Measurements from ENCODE around the gene TAOK3. TPM values are rescaled to one million over a fixed set of nuclear protein-coding genes. Genes with fewer than 3 reads are reported as not detected.

TAOK3 gene
- total RNA-seq, 1 donor from 2014 or later, result 14.7 TPM

DNA sequence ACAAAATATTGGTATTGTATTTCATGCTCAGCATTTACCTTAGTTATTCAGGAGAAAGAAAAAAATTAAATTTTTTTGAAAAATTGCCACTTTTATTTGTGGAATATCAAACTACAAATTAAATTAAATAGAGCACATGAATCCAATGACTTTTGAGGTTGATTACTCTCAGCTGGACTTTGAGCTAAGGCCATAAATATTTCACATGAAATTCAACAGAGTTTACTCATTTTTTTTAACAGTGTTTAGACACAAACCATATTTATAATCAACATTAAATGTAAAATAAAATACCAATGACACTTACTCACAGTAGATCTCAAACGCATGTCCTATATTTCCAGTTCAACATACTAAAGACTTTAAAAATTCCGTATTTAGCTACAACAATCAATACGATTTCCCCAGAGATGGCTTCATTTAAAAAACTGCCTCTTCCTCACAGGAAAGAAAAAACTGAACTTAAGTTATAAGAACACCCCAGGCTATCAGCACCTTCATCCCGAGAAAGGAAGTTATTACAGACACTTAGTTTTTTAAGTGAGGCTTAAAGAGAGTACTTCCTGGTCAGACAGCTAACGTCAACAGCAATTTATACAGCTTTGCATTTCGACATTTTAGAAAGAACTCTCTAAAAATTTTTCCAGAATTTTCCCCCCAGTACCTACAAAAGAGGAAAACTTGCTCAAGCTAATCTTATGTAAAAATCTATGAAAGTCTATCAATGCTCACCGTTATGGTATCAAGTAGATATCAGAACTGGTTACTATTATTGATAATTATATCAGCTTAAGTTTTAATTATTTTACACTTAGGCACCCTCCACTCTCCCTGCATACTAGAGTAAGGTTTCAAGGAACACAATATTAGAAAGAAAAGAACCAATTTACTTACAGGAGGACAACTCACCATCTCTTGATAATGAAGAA, 13.8 kb downstream of the TAOK3 start:
- no peak overlapping the region for H3K27ac Mint-ChIP-seq
- no peak for DNase-seq (ENCODE audit: low spot score, unreplicated experiment)
- no peaks in the 10 kb centered on the region for H3K27me3 Mint-ChIP-seq
- TF ChIP-seq CTCF (IDR thresholded peaks at IDR 0.05; ENCODE audit: unreplicated experiment), result no peak
- H3K9me3 Mint-ChIP-seq (ENCODE audit: low read depth), result peaks cover 4% of the 10 kb centered on the region
- no peak overlapping the region for H3K4me3 Mint-ChIP-seq (ENCODE audit: low read depth)
- H3K4me1 Mint-ChIP-seq (ENCODE audit: low read depth), result peaks cover 8% of the 10 kb centered on the region
- H3K36me3 Mint-ChIP-seq (ENCODE audit: insufficient read depth), result peaks cover 3% of the 10 kb centered on the region

GRCh38 chr12:118358008-118358359, 14.7 kb downstream of the TAOK3 start:
- DNase-seq (ENCODE audit: low spot score, unreplicated experiment), result no peak
- Mint-ChIP-seq H3K36me3 (ENCODE audit: insufficient read depth) (peaks cover 3% of the 10 kb centered on the region), H3K27me3 (no peaks in the 10 kb centered on the region), H3K9me3 (ENCODE audit: low read depth) (peaks cover 4% of the 10 kb centered on the region), H3K4me3 (ENCODE audit: low read depth) (no peak overlapping the region), H3K4me1 (ENCODE audit: low read depth) (peaks cover 8% of the 10 kb centered on the region), H3K27ac (no peak overlapping the region)
- TF ChIP-seq CTCF (IDR thresholded peaks at IDR 0.05; ENCODE audit: unreplicated experiment), result no peak

GRCh38 chr12:118357257-118358007, 15.3 kb downstream of the TAOK3 start:
- H3K4me3 Mint-ChIP-seq (ENCODE audit: low read depth), result no peak overlapping the region
- TF ChIP-seq CTCF (IDR thresholded peaks at IDR 0.05; ENCODE audit: unreplicated experiment), result no peak
- peaks cover 8% of the 10 kb centered on the region for H3K4me1 Mint-ChIP-seq (ENCODE audit: low read depth)
- DNase-seq (ENCODE audit: low spot score, unreplicated experiment), result no peak
- H3K27ac Mint-ChIP-seq, result no peak overlapping the region
- peaks cover 4% of the 10 kb centered on the region for H3K9me3 Mint-ChIP-seq (ENCODE audit: low read depth)
- H3K27me3 Mint-ChIP-seq, result no peaks in the 10 kb centered on the region
- peaks cover 3% of the 10 kb centered on the region for H3K36me3 Mint-ChIP-seq (ENCODE audit: insufficient read depth)

- H3K27me3 Mint-ChIP-seq, result no peaks in the 10 kb centered on the region
- no peak overlapping the region for H3K4me3 Mint-ChIP-seq (ENCODE audit: low read depth)
- H3K36me3 Mint-ChIP-seq (ENCODE audit: insufficient read depth), result peaks cover 3% of the 10 kb centered on the region
- peaks cover 8% of the 10 kb centered on the region for H3K4me1 Mint-ChIP-seq (ENCODE audit: low read depth)
- no peak for TF ChIP-seq CTCF (IDR thresholded peaks at IDR 0.05; ENCODE audit: unreplicated experiment)
- peaks cover 4% of the 10 kb centered on the region for H3K9me3 Mint-ChIP-seq (ENCODE audit: low read depth)
- H3K27ac Mint-ChIP-seq, result no peak overlapping the region
- no peak for DNase-seq (ENCODE audit: low spot score, unreplicated experiment)
Measured at GRCh38 chr12:118356809-118357256, 15.9 kb downstream of the TAOK3 start.

DNA sequence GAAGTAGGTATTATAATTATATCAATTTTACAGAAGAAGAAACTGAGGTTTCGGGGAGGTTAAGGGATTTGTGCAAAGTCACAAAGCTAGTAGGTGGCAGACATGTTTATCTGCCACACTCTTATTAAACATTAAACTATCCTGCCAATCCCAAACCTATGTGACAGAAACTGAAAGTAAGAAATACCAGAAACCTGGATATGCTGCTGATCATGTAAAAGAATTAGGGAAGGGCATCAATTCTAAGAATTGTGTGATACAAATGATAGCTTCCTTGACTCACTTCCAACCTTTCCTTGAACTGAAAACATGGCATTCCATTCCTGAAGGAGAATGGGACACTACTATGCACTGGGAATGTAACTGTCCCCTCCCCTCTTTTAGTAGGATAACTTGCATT, 16.9 kb downstream of the TAOK3 start:
- DNase-seq (ENCODE audit: low spot score, unreplicated experiment), result no peak
- Mint-ChIP-seq H3K36me3 (ENCODE audit: insufficient read depth) (peaks cover 3% of the 10 kb centered on the region), H3K27ac (no peak overlapping the region), H3K27me3 (no peaks in the 10 kb centered on the region), H3K4me1 (ENCODE audit: low read depth) (peaks cover 8% of the 10 kb centered on the region), H3K4me3 (ENCODE audit: low read depth) (no peak overlapping the region), H3K9me3 (ENCODE audit: low read depth) (peaks cover 4% of the 10 kb centered on the region)
- no peak for TF ChIP-seq CTCF (IDR thresholded peaks at IDR 0.05; ENCODE audit: unreplicated experiment)
